ENCODE measurements around the gene NAALADL1.
"Not testable (repeated sequence)": the region's sequence is repeated elsewhere in the genome, so short reads cannot be mapped to it uniquely, and the experiment has no call there.

The NAALADL1 gene

DNA sequence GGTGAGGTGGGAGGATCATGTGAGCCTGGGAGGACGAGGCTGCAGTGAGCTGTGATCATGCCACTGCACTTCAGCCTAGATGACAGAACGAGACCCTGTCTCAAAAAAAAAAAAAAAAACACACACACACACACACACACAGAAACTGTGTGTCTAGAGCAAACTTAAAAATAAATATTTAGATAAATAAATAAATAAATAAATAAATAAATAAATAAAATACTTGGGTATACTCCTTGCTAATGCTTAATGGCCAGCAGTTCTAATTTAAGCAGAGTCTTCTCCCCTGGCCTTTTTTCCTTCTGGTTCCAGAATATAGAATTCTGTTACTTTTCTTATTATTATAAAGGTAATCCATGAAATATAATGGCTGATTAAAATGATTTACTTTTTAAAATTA, 49.5 kb downstream of the NAALADL1 start:
- DNase-seq = no peak

DNA sequence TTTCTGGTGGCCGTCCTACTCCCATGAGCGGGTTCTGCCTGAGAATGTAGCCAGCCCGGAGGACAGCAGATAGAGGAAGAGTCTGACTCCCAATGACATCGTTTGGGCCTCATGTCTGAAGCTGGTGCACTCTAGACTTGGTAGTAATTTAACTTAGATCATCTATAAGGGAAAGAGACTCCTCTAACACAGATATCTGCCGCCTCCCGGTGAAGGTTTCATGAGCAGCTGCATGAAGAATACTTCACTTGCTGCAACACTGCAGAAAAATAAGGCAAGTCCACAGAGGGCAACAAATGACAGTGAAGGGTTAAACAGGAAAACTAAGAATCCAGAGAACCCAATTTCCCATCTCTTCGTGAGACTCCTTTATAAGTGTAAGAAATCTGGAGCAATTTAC, 50.3 kb downstream of the NAALADL1 start:
- no peak for DNase-seq

DNA sequence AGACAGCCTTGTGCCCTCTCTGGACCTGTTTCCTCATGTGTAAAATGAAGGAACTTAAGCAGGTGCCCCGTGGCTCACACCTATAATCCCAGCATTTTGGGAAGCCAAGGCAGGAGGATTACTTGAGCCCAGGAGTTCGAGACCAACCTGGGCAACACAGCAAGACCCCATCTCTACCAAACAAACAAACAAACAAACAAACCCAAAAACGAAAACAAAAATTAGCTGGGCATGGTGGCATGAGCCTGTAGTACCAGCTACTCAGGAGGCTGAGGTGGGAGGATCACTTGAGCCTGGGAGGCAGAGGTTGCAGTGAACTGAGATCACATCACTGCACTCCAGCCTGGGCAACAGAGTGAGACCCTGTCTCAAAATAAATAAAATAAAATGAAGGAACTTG, 54.4 kb downstream of the NAALADL1 start:
- DNase-seq = not testable (repeated sequence)

DNA sequence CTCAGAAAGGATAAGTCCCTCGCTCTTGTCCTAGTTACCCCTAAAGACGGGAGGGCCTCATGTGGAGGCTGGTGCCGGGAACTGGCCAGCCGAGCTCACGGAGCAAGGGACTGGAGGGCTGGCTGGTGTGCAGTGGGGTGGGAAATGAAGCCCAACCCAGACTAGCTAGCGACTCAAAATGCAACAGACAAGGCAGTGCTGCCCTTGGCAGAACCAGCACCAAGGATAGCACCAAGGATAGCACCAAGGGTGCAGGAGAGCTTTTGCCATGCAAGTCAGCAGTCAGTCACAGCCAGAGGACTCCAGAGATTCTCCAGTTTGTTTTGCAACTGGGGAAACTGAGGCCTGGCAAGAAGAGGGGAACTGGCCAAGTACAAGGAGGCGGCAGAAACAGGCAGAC, 55.1 kb downstream of the NAALADL1 start:
- no peak for DNase-seq

DNA sequence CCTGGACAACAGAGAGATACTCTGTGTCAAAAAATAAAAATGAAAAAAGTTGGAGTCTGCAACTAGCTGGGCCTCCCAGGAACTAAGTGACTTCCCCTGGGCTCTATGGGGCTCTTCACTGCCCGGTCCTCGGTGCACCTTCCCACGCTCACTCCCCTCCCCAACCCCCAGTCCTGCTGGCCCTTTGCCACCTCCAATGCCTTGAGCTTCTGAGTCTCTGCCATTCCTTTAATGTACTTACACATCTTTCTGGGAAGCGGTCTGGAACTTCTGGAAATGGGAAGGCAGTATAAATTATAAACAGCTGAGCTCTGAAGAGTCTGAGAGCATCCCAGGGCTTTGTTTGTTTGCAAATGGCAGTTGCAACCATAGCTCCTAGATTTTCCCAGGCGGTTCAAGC, 55.6 kb downstream of the NAALADL1 start:
- DNase-seq = no peak

DNA sequence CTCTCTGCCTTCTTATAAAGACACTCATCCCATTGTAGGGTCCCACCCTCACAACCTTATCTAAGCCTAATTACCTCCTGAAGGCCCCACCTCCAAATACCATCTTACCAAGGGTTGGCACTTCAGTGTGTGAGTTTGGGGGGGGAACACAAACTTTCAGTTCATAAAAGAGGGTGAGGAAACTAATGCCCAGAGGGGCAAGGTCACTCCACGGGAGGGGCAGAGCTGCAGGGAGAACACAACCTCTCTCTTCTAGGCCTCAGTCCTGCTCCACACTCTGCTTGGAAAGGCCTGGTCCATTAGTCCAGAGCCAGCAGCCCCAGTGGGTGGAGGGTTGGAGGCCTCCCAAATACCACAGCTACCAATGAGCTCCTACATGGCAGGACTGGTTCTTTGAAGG, 58.9 kb downstream of the NAALADL1 start:
- no peak for DNase-seq

DNA sequence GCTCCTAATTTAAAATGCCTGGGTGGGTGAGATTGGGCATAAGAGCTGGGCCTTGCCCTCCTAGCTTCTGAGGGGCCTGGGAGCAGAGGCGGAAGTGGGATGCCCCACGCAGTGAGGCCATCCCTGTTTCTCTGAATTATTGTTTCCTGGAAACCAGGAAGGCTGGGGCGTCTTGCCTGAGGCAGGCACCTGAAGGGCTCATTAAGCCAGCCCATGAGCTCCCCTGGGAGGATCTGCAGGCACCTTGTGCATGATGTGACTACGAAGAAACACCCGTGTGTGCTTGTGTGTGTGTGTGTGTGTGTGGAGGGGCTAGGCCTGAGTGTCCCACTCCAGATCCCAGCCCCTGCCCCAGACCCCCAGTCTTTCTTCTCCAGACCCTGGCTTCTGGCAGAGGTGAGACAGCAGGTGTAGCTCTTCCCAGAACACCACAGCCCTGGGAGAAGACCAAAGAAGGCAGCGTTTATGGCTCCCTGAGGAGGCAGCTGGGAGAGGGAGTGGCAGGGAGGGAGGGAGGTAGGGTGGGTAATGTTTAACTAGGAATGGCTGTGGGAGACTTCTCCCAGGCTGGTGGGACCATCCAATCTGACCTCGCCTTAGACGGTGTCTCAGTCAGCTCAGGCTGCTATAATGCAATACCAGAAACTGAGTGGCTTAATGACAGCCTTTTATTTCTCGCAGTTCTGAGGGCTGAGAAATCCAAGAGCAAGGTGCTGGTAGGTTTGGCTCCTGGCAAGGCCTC, 59.5 kb downstream of the NAALADL1 start:
- DNase-seq = no peak

DNA sequence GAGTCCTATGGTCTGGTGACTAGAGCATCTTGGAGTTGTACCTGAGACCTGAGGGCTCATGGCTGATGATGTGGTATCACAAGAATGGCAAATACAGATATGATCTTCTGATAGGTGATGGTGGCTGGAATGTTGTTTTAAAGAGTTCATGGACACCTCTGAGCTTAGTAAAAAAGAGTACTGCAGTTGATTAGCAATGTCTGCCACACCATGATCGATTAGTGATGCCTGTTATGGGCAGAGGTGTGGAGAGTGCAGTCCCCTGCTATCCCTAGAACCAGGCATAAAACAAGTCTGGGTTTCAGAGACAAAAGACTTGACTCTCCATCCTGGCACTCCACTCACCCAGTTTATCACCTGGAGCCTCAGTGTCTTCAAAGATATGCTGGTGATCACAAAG, 60.2 kb downstream of the NAALADL1 start:
- DNase-seq = no peak

DNA sequence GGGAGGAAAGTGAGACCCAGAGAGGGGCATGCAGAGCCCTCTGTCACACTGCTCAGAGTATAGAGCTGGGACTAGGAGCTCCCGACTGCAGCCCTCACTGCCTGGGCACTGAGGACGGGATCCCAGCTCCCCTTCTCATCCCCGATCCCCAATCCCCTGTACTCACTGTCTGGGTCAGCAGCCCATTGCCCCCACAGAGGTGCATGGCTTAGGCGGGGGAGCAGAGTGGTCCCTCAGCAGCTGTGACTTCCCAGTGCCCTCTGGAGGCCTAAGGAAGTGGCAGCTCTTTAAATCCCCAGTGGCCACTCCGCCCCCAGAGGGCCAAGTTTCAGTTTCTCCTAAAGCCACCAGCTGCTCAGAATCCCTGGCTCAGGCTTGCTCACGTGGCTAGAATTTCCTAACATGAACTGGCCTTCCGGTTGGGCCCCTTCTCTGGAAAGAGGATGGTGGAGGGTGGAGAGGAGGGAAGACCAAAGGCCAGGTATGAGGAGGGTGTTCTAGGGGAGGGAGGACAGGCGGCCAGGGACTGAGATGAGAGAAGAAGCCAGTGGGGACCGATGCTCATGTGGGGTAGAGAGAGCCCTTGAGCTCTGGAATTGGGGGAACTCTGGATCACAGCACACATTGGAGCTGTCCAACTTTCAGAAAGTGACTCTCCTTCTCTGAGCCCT, 61.5 kb downstream of the NAALADL1 start, which contains the start of gene BATF2:
BATF2 (minus strand) TSS at position 262 of the 671 bp plus-strand sequence; CDS start at position 205, 57 bp downstream.
- no peak for DNase-seq

DNA sequence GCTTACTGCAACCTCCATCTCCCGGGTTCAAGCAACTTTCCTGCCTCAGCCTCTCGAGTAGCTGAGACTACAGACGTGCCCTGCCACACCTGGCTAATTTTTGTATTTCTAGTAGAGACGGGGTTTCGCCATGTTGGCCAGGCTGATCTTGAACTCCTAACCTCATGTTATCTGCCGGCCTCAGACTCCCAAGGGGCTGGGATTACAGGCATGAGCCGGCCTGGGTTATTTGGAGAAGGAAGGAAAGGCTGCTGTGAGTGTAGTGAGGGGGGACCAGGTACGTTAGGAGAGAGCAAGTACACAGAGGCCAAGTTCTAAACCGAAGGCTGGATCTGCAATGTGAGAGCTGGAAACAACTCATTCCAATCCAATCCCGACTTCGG, 62.0 kb downstream of the NAALADL1 start:
- no peak for DNase-seq
